Right lobe of liver (tissue), 6 donors: ENCODE results near the gene ZMIZ2. TPM values are rescaled to one million over a fixed set of nuclear protein-coding genes. Genes with fewer than 3 reads are reported as not detected.
"Not testable (repeated sequence)": the region's sequence is repeated elsewhere in the genome, so short reads cannot be mapped to it uniquely, and the experiment has no call there.

Source experiments
- ATAC-seq, 4 donors: fragments of 200-7000 bp; cut with Tn5 transposase; one replicate each; pipeline ENCODE4 v1.9.1; 2020; ENCODE audit warnings: mild to moderate bottlenecking in 4 of 4, moderate library complexity in 4 of 4
- DNase-seq, 3 donors: peaks; one replicate each; pipeline ENCODE4 v3.0.0-alpha.2; 2020
- H3K27ac ChIP-seq, 3 donors: fragments of 200-600 bp; one replicate each; pipeline ENCODE4 v1.8.0; 2022
- H3K27me3 ChIP-seq, 2 donors: fragments of 200-600 bp; one replicate each; pipeline ENCODE4 v1.8.0; 2022
- H3K36me3 ChIP-seq, 4 donors: fragments of 200-600 bp; sonication (generic) in 1 of 4; one replicate each; pipeline versions ENCODE4 v1.5.1 to v1.8.0; 2017 to 2022; ENCODE audit warnings: control low read depth in 1 of 4
- H3K4me1 ChIP-seq, 4 donors: fragments of 200-600 bp; sonication (generic) in 1 of 4; one replicate each; pipeline versions ENCODE4 v1.5.1 to v1.8.0; 2017 to 2022; ENCODE audit warnings: control low read depth in 1 of 4
- H3K4me3 ChIP-seq, 3 donors: fragments of 200-600 bp; one replicate each; pipeline ENCODE4 v1.8.0; 2022
- H3K9me3 ChIP-seq, 4 donors: fragments of 200-600 bp; sonication (generic) in 1 of 4; one replicate each; pipeline versions ENCODE4 v1.5.1 to v1.8.0; 2017 to 2022; ENCODE audit warnings: control low read depth in 1 of 4
- CTCF ChIP-seq, 4 donors: fragments of 200-600 bp in 3 of 4; fragments of 450-650 bp in 1 of 4; IDR thresholded peaks; one replicate each; pipeline versions ENCODE4 v1.5.1 to v1.8.0; 2016 to 2022; ENCODE audit warnings: antibody characterized with exemption in 4 of 4, mild to moderate bottlenecking in 2 of 4
- POLR2A ChIP-seq: fragments of 450-650 bp; IDR thresholded peaks from one replicate; pipeline ENCODE4 v1.6.1; 2017; ENCODE audit warnings: antibody characterized with exemption, mild to moderate bottlenecking
- WGBS: methylation state at CpG from one replicate; pipeline ENCODE4 v1.1.6; 2018; ENCODE audit warnings: low coverage, low lambda C conversion rate; ENCODE audit not compliant: insufficient coverage; ENCODE audit errors: missing lambda C conversion rate; 5-methylcytosine and 5-hydroxymethylcytosine counted together
- intact Hi-C, 2 donors: fragments of 100-400 bp; cut with DNase I; formaldehyde crosslinking; loops; one replicate each; pipeline versions ENCODE4 v1.11.2 to v1.14.1; 2022
- total RNA-seq, 6 experiments: library from RNA; depleted of rRNA in 2 of 6; stranded (reverse); fragments of >200 nt in 2 of 6; fragmentation: NEBNext Ultra II Directional in 3 of 6; extraction: Animal tissue kit (Norgen Biotek cat#: 25700) in 3 of 6; gene quantifications; one replicate each; pipeline versions ENCODE4 v1.1.0 to v1.2.4, GENCODE V29; 2016 to 2023
- donor health status: DM: no; HTN: yes; CAD: no.
- donor health status: DM: no; HTN: no; CAD: no.
- donor health status: DM: no; HTN: no; CAD: no.
- donor health status: DM: no; HTN: yes; CAD: no.
- donor health status: DM: no; HTN: yes; CAD: no.

Gene ZMIZ2
- total RNA-seq, 6 experiments from 2014 or later, result 8.6 to 36.3 (median 28.6) TPM

- DNase-seq (no peak), ATAC-seq (no peak)
- intact Hi-C loops, result no loop called here
- Histone ChIP-seq H3K9me3 (no peaks in the 10 kb centered on the region), H3K36me3 (peaks cover 10 to 56% (median 40%) of the 10 kb centered on the region in 4 donors), H3K4me3 (no peak overlapping the region), H3K27ac (no peak overlapping the region), H3K27me3 (no peaks in the 10 kb centered on the region), H3K4me1 (peaks cover 0 to 37% (median 10%) of the 10 kb centered on the region in 4 donors)
- TF ChIP-seq CTCF (IDR thresholded peaks at IDR 0.05) (no peak), POLR2A (no peak)
- 86% methylated on average over 3 of the region's 5 CpGs for WGBS
Observed at GRCh38 chr7:44801890-44802289, 53.2 kb downstream of the ZMIZ2 start.

GRCh38 chr7:44802418-44803025, 53.9 kb downstream of the ZMIZ2 start:
- 100% methylated on average over 4 of the region's 5 CpGs for WGBS
- Histone ChIP-seq H3K36me3 (peaks cover 10 to 56% (median 40%) of the 10 kb centered on the region in 4 donors), H3K4me3 (no peak overlapping the region), H3K27ac (no peak overlapping the region), H3K9me3 (no peaks in the 10 kb centered on the region), H3K27me3 (no peaks in the 10 kb centered on the region), H3K4me1 (peaks cover 0 to 37% (median 10%) of the 10 kb centered on the region in 4 donors)
- intact Hi-C loops, result no loop called here
- DNase-seq (no peak), ATAC-seq (no peak)
- TF ChIP-seq CTCF (IDR thresholded peaks at IDR 0.05) (no peak), POLR2A (no peak)

- Histone ChIP-seq H3K36me3 (peaks cover 10 to 52% (median 37%) of the 10 kb centered on the region in 4 donors), H3K27ac (peak overlapping the region in 1 of 3 donors; percentile 69), H3K4me1 (peaks cover 0 to 24% (median 5%) of the 10 kb centered on the region in 4 donors)
- 89% methylated on average over 3 of the region's 10 CpGs for WGBS
- ATAC-seq, DNase-seq, intact Hi-C loops, H3K27me3 ChIP-seq, H3K9me3 ChIP-seq, H3K4me3 ChIP-seq: not testable (repeated sequence)
Observed at GRCh38 chr7:44803828-44804519, 55.3 kb downstream of the ZMIZ2 start.

GRCh38 chr7:44805950-44806349, 57.3 kb downstream of the ZMIZ2 start:
- ATAC-seq (no peak), DNase-seq (no peak)
- intact Hi-C loops, result no loop called here

More at GRCh38 chr7:44805950-44806349, 57.3 kb downstream of the ZMIZ2 start:
- H3K4me1 ChIP-seq, result peaks cover 0 to 27% (median 3%) of the 10 kb centered on the region in 4 donors
- H3K27me3 ChIP-seq, result no peaks in the 10 kb centered on the region
- peaks cover 0 to 32% (median 20%) of the 10 kb centered on the region in 4 donors for H3K36me3 ChIP-seq
- H3K9me3 ChIP-seq, result no peaks in the 10 kb centered on the region
- WGBS, result 92% methylated on average over 4 of the region's 5 CpGs
- TF ChIP-seq CTCF (IDR thresholded peaks at IDR 0.05) (no peak), POLR2A (no peak)
- H3K27ac ChIP-seq, result no peak overlapping the region
- H3K4me3 ChIP-seq, result no peak overlapping the region
